NCI-H526 (cell line): ENCODE data around the gene CRHR1.
A peak's percentile ranks its signal among the peaks of the same experiment; 100 is the strongest.

ENCODE experiments used
- DNase-seq, 2 experiments: peaks; one replicate each; lab custom pipeline; 2025; lab: John Stamatoyannopoulos, UW

The CRHR1 gene

DNA sequence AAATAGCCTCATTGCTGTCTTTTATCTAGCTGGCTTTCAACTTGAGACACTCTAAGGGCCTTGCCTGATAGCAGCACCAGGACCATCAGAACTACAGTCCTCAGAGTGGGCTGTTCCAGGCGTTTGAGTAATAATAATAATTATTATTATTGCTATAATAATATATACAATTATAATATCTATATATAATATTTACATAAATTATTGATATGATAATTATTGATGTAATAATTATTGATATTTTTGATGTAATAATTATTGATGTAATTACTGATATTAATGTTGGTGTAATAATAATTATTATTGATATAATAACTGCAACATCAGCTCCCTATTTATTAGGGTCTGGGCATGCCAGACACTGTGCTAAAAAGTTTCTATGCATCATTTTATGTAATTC is 25.6 kb upstream of the CRHR1 start:
- DNase-seq, result no peak

DNA sequence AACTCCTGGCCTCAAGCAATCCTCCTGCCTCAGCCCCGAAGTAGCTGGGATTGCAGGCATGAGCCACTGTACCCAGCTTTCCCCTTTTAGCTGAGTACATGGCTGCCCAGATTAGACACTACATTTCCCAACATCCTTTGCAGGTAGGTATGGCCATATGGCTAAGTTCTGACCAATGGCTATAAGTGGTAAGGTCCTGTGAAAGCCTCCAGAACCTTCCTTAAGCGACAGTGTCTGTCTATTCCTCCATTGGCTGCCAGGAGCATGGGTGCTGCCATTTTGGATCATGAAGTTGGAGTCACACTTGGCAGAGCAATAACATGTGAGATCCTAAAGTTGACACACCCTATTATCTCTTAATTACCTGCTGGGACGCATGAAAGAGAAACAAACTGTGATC is 24.4 kb upstream of the CRHR1 start:
- DNase-seq, result peak in 1 of 2 experiments; percentile 45

DNA sequence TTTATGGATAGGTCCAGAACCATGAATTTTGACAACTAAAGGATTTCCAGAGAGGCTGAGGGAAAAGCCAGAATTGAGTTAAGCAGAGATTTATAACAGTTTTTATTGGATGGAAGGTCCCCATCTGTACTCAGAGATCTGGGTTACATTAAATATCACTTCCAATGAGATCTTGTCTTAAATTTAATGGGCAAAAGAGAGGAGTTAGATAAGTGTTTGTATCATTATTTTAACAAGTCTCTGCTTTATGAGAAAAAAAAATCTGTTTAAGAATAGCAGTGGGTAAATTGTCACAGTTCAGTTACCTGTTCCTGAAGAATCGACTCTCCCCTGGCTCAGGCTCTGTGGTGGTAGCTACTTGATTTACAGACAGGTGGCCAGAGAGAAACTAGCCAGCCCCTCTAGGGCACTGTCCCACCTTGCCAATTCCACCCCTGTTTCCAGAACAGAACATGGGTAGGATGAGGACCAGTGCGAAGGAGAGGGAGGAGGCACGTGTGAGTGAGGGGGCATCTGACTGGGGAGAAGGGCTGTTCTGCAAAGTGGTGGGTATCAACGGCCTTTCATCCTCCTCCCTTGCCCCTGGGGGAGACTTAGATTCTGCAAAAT is 22.1 kb upstream of the CRHR1 start:
- DNase-seq, result no peak

GRCh38 chr17:45763182-45763581 is 20.9 kb upstream of the CRHR1 start:
- no peak for DNase-seq

DNA sequence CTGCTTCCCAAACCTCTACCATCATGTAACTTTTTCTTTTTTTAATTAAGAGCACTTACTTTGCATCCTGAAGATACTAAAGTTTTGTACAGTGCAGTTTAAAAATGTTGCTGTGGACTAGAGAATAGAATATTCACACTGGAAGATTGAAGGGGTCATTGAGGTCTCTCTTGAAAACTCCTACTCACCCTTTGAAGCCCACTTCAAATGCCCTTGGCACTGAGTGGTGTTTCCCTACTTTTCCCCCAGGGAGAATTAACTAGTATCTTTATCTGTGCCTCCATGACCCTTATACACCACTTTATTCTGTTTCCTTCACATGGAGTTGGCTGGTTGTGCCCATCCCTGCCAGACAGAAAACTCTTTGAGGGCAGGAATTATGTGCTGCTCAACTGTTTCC is 19.6 kb upstream of the CRHR1 start:
- DNase-seq, result no peak

DNA sequence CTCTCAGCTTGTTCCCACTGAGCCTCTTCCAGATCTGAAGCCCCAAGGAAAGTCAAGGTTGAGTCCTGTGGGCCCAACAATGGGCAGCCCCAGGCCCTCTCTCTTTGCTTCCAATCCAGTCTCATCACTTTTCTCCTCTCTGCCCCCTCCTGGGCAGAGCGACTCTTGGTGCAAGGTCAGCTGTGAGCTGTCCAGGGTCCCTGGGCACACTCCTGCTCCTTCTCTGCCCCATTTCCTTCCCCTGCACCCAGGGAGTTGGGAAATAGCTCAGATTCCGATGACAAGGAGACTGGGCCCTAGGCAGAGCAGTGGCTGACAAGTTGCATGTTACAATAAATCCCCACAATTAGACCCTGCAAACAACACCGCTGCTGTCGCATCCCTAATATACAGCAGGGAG is 16.1 kb upstream of the CRHR1 start:
- DNase-seq, result no peak

GRCh38 chr17:45770632-45771270 is 13.4 kb upstream of the CRHR1 start:
- DNase-seq, result no peak

DNA sequence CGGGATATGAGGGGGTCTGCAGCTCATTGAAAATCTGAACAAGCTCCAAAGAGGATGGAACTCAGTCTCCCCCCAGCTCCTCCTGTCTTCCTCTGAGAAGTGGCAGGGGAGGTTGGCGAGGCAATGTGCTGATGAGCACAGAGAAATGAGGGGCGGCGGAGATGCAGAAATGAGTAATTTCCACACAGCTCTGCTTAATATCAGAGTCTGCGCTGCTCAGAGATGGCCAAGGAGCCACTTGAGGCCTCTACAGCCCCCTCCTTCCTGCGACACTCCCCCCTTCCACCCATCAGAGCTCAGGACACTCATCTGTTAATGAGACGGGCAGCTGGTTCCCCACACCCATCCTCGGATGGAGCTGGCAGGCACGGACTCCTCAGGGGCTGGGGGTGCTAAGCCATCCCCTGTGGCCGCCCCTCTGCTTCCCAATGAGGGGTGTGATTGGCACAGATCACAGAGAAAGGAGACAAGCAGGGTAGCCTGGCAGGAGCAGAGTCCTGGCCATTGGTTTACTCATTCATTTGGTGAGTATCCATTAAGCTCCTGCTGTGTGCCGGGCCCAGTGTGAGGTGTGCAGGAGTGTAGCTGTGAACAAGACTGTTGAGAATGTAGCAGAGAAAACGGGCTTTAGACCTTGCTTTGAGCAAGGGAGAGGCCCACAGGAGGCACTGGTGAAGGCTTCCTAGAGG is 12.7 kb upstream of the CRHR1 start:
- DNase-seq, result no peak

DNA sequence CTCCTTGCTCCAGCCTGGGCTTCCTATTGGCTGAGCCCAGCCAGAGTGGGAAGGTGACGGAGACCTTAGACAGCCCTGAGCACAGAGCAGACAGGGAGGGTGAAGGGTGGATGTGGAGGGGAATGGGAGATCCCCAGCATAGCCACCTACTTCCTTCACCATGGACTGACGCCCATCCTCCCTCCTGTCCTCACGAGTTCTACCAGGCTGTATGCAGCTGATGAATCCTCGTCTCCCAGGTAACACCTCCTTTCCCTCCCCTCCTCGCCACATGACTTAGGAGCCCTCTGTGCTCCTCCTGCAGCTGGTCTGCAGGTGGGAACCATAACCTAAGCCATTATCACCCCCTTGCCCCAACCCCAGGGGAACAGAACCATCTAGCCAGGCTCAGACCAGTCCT is 9.0 kb upstream of the CRHR1 start:
- DNase-seq, result no peak

DNA sequence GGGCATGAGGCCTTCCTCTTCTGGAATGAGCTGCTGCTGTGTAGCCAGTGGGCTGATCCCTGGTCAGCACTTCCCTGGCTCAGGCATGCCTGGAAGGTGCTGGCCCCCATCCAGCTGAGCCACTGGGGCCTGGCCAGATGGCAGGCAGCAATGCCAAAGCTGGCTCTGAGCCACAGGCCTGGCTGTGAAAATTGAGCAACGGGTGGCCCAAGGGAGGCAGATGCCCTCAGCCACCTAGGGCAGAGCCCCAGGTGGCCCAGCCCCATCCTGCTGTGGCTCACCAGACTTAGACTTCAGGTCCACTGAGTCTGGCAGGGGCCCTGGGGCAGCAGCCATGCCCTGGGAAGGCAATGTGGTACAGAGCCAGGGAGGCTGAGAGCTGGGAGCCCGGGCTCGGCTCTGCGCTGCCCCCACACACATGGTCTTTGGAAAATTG is 8.5 kb upstream of the CRHR1 start:
- DNase-seq, result no peak

GRCh38 chr17:45776896-45777295 is 7.2 kb upstream of the CRHR1 start:
- no peak for DNase-seq

- no peak for DNase-seq
Observed at GRCh38 chr17:45777388-45777787, 6.7 kb upstream of the CRHR1 start.

GRCh38 chr17:45780921-45781320 is 3.2 kb upstream of the CRHR1 start:
- DNase-seq, result no peak

- peak; percentile 34 to 84 for DNase-seq
Observed at GRCh38 chr17:45782889-45783592, 1.1 kb upstream of the CRHR1 start.

DNA sequence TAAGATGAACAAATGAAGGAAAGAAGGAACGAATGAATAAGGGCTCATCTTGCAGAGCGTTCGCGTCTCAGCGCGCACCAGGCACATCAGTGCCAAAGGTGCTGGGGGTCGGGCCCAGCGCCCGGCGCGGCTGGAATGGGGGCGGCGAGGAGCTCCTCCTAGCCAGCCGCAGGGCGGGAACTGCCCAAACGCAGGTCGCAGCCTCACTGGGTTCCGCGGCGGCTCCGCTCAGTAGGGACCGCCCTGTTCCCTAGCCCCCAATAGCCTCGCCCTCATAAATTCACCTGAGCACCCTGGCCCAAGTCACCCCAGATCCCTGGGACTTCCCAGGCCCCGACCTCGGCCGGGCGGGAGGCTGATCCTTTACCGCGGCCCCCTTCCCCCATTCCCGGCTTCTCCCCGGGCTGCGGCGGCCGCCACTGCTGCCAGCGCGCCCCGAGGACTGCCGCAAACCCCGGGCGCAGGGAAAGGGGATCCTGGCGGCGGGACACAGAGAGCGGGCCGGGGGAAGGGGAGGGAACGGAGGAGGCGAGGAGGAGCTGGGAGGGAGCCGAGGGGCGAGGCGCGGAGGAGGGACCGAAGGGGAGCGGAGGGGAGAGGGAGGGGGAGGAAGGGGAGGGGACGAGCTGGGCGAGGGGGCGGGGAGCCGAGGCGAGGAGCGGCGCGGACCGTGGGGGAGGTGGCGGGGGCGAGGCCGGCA is 377 bp upstream of the CRHR1 start:
- DNase-seq, result peak in 1 of 2 experiments; percentile 82

- DNase-seq, result peak in 1 of 2 experiments; percentile 80
Observed at GRCh38 chr17:45784741-45785479, 790 bp downstream of the CRHR1 start.

- DNase-seq, result no peak
Observed at GRCh38 chr17:45785480-45786193, 1.5 kb downstream of the CRHR1 start.

- DNase-seq, result no peak
Observed at GRCh38 chr17:45786349-45786748, 2.2 kb downstream of the CRHR1 start.

GRCh38 chr17:45787044-45787443 is 2.9 kb downstream of the CRHR1 start:
- no peak for DNase-seq

DNA sequence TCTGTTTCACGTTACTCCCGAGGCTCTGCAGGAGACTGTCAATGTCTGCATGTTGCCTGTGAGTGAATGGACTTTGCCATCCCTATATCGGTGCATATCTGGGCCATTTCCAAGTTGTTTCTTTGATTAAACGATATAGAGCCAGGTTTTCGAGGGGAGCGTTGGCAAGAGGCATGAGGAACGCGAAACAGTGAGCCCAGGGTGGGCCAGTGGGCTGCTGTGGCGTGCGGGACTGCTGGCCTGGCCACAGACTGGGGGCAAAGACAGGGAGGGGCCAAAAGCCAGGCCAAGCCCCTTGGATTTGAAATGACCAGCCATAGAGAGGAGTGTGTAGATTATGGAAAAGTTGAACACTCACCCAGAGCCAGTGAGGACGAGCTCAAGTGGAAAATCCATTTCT is 3.5 kb downstream of the CRHR1 start:
- DNase-seq, result no peak

DNA sequence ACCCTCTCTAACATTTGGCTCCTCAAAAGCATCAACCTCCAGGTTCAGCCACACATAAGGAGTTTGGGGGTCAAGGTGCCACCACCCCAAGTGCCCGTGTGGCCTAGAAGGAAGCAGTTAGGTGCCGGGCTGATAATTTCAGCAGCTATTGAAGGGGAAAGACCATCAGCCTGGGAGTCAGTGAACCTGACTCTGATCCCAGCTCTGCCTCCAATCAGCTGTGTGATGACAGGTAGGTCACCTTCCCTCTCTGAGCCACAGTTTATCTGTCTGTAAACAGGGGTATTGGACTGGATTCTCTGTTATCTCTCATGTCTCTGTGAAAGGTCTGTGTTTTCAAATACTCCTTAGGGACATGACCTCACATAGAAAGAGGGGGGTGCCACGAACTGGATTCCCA is 3.9 kb downstream of the CRHR1 start:
- no peak for DNase-seq
